Effector CD8-positive, alpha-beta T cell (primary cell): ENCODE results near the gene ILF3.
"Not testable (repeated sequence)": the region's sequence is repeated elsewhere in the genome, so short reads cannot be mapped to it uniquely, and the experiment has no call there.

ENCODE experiments used
- DNase-seq: peaks from one replicate; lab custom pipeline; 2025; lab: John Stamatoyannopoulos, UW

ILF3 gene

DNA sequence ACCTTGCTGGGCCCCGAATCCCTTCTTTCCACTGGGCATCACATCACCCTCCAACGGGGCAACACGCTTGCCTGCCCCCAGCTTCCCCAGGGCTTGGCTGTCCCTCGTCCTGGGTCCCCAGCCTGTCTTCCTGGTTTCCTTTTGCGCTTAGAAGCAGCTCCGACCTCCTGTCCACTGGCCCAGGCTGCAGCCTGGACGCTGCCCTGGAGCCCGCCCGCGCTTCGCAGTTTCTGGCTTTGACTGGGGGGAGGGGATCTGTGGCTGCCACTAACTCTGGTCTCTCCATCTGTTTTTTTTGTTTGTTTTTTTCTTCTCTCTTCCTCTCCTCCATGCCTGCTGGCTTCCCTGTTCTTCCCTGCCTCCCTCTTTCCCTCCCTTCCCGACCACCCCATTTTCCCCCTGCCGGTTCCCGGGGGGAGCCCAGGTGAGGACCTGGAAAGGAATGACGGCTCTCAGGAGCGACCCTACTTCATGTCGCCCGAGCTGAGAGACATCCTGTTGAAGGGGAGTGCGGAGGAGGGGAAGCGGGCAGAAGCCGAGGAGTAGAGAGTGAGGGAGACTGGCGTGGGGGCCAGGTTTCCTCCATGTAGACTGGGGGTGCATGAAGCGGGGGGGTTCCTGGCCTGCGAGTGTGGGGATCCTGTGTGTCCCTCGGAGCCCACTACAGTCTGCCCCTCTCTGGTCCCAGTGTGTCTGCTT is 11.5 kb upstream of the ILF3 start:
- DNase-seq = no peak

DNA sequence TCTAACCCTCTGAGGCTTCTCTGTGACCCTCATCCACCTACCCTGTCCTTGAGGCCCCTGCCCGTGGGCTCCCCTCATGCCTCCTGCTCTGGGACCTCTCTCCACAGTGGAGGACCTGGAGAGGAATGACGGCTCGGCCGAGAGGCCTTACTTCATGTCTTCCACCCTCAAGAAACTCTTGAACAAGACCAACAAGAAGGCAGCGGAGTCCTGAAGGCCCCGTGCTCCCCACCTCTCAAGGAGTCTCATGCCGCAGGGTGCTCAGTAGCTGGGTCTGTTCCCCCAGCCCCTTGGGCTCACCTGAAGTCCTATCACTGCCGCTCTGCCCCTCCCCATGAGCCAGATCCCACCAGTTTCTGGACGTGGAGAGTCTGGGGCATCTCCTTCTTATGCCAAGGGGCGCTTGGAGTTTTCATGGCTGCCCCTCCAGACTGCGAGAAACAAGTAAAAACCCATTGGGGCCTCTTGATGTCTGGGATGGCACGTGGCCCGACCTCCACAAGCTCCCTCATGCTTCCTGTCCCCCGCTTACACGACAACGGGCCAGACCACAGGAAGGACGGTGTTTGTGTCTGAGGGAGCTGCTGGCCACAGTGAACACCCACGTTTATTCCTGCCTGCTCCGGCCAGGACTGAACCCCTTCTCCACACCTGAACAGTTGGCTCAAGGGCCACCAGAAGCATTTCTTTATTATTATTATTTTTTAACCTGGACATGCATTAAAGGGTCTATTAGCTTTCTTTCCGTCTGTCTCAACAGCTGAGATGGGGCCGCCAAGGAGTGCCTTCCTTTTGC is 10.8 kb upstream of the ILF3 start:
- DNase-seq = no peak

DNA sequence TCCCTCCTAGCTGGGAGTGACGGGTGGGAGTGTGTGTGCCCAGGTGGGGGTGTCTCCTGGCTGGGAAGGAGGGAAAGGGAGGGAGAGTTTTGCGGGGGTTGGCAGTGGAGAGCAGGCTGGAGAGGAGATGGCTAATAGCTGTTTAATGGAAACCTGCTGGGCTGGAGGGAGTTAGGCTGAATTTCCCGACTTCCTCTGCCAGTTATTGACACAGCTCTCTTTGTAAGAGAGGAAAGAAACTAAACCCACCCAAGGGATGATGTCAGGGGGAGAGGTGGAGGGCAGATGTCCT is 10.2 kb upstream of the ILF3 start:
- DNase-seq = no peak

DNA sequence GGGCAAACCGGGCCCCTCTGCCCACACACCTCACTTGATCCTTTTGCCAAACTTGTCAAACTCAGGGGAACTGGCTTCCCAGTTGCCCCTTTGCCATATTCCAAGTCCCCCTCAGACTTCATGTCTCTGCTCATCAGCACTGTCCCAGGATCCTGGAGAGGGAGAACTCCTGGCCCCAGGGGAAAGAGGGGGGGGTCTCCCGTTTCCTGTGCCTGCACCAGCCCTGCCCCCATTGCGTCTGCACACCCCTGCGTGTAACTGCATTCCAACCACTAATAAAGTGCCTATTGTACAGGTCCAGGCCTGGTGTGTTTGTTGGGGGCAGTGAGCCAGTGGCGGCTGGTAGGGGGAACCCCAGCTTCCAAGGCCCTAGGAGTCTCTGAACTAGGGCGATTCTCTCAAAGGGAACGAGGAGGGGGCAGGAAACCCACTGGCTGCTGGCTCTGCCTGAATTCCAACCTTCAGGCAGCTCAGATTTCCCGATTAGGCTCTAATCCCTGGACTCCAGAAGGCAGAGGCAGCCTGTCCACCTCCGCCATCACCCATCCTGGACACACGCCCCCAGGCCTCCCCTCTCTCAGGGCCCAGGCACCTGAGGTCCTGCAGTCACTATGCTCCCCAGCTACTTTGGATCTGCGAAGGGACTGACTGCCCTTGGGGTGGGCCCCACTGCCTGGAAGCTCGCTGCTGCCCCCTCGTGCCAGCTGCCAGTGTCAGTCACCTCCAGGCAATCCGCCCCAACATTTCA is 9.7 kb upstream of the ILF3 start:
- peak; percentile 78 for DNase-seq

DNA sequence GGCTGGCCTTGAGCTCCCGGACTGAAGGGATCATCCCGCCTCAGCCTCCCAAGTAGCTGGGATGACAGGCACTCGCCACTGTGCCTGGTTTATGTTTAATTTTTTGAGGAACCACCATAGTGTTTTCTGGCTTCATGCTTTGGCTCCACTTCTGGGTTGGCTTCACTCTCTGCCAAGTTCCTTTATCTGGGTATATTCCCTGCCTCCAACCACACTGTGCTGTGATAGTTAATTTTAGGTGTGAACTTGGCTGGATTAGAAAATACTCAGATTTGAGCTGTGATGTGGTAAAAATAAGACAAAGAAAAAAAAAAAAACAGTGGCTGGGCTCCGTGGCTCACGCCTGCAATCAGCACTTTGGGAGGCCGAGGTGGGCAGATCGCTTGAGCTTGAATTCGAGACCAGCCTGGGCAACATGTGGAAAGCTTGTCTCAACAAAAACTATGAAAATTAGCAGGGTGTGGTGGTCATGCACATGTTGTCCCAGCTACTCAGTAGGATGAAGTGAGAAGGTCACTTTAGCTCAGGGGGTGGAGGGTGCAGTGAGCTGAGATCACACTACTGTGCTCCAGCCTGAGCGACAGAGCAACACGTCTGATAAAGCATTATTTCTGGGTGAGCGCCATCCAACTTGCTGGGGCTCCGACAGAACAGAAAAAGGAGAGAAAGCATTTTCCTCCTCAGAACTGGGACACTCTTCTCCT is 7.5 kb upstream of the ILF3 start:
- no peak for DNase-seq

DNA sequence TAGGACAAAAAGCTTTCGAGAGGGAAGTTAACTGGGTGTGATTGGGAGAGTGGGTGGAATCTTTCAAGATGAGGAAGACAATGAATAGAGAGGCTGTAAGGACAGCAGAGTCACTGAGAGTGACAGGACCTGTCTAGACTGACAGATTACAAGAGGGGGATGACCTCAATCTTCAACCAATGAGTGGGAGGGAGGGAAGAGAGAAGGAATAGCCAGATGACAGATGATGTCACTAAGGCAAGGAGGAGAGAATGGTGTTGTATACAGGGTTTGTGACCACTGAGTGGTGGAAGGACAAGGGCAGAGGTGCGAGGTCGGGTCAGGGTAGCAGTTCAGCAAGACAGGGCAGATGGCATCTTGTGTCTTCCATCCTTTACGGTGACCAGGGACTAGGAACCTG is 5.8 kb upstream of the ILF3 start:
- no peak for DNase-seq

DNA sequence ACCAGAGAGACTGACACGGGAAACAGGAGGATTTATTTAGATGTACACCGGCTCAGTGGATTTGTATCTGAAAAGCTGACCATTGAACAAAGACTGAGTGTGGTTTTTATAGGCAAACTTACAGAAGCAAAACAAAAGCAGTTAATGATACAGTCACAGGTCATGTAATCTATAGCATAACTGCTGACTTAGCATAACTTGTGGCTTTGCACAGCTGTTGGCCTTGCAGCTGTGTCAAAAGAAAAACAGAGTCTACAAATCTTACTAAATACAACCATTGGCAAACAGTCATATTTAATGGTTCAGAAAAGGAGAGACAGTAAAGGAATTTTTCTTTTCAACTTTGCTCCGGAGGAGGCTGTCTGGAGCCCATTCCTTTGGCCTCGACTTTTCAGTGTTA is 2.3 kb upstream of the ILF3 start:
- DNase-seq = no peak

DNA sequence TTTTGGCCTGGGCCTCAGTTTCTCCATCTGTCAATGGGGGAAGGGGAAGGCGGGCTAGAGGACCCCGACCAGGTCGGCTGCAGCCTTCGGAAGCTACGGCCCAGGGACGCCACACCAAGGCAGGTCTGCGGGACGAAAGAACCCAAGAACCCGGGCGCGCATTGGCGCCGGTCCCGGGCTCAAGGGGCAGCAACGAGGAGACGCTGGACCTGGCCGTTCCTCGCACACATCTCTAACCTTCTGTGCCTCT is 739 bp upstream of the ILF3 start:
- DNase-seq = no peak

DNA sequence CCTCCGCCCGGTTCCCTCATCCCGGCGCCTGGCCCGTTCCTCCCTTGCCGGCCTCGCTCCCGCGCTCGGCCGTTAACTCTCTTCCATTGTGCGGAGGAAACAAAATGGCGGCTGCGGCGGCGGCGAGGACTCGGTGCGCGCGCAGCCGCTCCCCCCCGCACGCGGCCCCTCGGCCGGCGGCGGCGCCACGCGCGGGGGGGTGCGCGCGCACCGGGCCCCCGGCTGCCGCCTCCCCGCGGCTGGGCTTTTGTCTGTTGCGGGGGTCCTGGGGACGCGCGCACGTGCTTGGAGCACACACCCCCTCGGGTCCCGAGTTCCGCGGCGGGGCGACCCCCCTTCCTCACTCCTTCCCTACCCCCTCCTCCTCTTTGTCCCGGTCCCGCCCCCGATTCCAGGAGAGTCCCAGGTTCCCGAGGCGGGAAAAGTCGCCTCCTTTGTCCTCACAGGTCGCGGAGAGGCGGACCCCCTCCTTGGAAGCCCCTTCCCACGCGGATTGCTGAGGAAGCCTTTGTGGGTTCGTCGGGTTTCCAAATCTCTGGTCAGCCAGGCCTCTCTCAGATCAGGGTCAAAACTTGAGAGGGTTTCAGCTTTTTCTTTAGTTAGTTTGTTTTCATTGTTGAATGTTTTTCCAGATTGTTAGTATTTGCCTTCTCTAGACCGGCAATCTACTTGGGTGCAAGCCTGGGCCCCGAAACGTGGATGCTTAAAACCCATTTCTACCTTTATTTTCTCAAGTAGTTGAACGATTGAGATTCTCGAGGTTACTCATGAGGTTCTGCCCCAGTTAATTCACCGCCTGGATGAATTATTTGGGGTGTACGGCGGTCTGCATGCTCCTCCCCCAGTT is 687 bp downstream of the ILF3 start:
- DNase-seq = peak; percentile 57

DNA sequence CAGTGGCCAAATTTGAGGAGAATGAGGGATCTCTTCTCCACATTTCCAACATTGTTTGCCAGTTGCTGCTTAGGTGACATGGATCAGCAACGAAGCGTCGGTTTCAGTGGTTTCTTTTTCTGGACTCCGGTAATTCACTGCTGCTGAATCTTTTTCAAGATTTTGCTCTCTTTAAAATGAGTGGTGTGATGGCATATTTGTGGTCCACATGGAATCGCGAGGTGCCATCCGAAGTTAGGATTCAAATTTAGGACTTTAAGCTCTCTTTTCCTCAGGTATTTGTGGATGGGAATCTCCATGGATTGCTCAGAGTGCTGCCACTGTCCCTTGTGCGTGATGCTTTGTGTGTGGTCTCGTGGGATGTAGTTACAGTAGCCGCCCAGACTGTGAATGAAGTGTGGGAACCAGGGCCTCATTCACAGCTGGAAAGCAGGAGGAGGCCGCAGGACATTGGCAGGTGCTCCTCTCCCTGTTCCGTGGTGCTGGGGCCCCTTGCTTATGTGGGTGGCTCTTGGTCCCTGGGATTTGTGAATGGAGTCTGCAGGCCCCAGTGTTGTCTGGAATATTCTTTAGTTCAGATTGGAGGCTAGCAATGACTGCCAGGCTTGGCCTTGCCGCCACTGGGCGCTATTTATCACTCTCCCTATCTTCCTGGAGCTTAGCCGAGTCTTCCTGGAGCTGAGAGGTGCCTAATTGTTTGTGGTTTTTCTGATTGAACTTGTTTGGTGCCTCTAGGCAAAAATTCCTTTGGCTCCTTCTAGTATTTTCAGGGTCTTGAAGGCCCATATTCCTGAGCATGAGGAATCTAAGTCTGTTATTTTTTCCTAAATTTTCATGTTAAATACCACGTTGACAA is 1.5 kb downstream of the ILF3 start:
- no peak for DNase-seq

DNA sequence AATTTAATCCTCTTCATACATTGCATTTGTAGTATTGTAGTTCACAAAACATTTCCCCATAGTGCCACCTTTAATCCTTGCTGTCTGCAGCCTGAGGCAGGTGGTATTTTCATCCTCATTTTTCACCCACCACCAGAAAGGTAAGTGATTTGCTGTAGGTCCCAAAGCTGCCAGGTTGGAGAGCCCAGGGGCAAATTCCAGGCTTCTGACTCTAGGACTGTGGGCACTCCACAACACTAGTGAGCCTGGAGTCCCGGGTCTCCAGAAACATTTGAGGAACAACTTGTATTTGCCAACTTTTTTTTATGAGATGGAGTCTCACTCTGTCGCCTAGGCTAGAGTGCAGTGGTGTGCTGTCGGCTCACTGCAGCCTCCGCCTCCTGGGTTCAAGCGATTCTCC is 6.2 kb downstream of the ILF3 start:
- DNase-seq = no peak

DNA sequence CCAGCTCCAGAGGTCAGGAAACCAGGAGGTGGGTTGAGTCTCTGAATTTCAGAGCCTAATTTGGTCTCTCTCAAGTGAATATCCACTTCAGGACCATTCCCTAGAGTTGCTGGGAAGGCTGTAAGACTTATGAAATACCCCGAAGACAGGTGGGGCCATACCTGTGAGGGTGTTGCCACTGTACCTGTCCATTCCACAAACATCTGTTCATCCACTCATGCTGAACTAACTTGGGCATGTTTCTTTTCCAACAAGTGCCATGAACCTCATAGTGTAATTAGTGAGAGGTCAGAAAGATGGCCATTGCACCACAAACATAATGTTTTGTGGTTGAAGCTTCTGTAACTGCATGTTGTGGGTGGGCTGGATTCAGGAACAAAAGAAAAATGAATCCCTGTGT is 7.8 kb downstream of the ILF3 start:
- no peak for DNase-seq

DNA sequence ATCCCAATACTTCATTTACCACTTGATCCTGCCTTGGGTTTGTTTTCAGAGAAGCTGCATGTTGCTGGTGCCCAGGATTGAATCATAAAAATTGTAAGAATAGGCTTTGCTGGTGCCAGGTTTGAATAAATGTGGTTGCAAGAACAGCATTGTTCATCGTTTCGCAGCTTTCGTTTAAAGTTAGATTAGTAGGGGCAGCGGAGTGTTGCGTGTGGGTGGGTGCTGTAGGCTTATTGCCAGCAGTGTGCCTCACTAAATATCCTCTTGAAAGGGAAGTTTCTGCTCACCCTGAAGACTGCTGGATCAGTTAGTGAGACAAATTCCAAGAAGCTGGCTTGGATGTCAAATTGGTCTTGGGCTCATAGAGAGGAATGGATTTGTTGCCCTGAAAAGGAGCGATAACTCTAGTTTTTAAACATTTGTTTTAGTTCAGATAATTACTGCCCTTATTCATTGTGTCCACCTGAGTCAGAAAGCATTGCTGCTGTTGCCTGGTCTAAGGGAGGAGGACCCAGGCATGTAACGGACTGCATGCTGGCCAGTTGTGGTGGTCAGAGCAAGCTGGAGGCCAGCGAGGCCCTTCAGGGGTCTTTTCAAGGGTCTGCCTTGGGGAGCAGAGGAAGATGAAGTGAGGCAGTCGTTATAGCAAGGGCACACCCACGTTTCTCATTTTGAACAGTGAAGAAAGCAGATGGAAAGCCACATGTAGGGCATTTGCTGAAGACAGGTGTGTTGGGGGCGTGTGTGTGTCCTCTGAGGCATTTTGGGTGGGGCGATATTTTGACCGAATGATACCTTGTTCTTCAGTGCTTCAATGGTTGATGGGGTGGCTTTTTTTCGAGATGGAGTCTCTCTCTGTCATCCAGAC is 8.5 kb downstream of the ILF3 start:
- no peak for DNase-seq

DNA sequence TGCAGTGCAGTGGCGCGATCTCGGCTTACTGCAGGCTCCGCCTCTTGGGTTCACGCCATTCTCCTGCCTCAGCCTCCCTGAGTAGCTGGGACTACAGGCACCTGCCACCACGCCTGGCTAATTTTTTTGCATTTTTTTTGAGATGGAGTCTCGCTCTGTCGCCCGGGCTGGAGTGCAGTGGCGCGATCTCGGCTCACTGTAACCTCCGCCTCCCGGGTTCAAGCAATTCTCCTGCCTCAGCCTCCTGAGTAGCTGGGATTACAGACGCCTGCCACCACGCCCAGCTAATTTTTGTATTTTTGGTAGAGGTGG is 9.1 kb downstream of the ILF3 start:
- not testable (repeated sequence) for DNase-seq

DNA sequence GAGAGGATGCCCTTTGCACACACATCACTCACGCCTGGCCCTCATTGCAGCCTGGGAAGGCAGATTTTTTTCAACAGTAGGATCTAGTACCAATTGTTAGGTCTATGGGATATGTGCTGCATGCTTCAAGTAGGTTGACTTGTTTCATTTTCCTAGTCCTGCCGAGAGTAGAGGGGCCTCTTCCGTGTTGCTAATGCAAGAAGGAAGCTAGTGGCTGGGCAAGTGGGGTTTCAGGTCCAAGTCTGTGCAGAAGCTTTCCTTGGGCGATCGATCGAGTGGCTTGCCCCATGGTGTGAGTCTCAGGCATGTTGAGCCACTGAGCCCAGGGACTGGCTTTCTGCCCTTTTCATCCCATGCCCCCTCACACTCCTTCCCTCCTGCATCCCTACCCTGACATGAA is 13.7 kb downstream of the ILF3 start:
- DNase-seq = no peak

DNA sequence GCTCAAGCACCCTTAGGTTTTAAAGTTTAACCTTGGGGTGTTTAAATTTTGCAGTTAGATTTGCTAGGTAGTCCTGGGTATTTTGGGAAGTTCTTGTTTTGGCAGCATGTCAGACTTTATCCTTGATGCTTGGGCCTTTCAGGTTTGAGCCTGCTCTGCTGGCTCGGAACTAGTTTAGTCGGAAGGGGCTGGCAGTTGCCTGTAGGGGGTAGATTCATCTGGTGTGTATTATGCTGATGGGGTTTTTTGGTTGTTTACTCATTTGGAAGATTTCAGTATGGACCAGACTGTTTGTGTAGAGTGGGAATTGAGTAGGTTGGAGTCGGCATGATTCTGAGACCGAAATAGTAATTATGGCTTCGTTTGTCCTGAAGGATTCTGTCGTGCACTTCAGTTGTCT is 15.1 kb downstream of the ILF3 start:
- DNase-seq = no peak

DNA sequence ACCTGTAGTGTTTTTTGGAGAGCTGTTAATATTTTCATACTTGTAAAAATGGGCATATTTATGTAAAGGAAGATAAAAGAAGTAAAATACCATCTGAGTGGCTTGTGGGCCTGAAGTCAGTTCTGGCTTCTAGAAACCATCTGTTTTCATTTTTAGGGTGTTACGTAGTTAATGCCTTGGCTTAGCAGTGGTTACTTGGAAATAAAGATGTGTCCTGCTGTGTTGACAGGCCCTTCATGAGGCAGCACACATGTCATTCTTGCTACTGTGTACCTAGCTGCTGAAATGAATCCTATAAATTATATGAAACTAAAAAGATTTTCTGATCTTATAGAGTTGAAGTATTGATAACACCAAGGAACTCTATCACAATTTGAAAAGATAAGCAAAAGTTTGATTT is 16.0 kb downstream of the ILF3 start:
- DNase-seq = no peak

DNA sequence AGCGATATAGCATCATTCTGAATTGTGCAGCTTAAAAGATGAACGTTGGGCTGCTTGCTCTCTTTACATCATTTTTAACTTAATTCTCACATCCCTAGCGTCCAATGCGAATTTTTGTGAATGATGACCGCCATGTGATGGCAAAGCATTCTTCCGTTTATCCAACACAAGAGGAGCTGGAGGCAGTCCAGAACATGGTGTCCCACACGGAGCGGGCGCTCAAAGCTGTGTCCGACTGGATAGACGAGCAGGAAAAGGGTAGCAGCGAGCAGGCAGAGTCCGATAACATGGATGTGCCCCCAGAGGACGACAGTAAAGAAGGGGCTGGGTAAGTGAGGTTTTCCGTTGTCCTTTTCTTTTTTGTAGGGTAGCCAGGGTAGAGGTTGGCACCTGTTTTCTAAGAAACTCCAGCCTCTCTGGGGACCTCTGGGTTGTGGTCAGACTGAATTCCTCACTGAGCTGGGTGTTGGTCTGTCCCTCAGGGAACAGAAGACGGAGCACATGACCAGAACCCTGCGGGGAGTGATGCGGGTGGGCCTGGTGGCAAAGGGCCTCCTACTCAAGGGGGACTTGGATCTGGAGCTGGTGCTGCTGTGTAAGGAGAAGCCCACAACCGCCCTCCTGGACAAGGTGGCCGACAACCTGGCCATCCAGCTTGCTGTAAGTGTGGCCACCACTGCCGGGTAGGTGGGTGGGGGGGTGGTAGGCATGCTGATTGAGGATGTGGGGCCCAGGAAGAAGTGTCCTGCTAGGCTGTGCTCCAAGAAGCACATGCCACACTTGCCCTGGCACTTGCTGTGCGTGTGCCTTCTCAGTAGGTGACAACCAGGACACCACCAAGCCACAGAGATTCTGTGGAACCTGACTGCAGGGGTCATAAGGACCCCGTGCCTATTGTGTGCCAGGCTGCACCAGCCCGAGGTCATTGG is 17.0 kb downstream of the ILF3 start:
- DNase-seq = no peak

DNA sequence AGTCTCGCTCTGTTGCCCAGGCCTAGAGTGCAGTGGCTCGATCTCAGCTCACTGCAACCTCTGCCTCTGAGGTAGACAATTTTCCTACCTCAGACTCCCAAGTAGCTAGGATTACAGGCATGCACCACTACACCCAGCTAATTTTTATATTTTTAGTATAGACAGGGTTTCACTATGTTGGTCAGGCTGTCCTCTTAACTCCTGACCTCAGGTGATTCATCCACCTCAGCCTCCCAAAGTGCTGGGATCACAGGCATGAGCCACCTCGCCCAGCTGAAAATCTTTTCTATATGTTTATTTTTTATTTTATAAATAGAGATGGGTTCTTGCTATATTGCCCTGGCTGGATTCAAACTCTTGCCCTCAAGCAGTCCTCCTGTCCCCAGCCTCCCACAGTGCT is 17.8 kb downstream of the ILF3 start:
- not testable (repeated sequence) for DNase-seq
